ENCODE measurements around the gene CYP2S1.
"Not testable (repeated sequence)": the region's sequence is repeated elsewhere in the genome, so short reads cannot be mapped to it uniquely, and the experiment has no call there.

Gene CYP2S1

GRCh38 chr19:41172297-41173164 is 20.5 kb upstream of the CYP2S1 start:
- H3K36me3 ChIP-seq (ENCODE audit: low read depth) = no peaks in the 10 kb centered on the region
- no peak for ATAC-seq (ENCODE audit: low read depth)
- peaks cover 11% of the 10 kb centered on the region for H3K4me1 ChIP-seq (ENCODE audit: insufficient read depth, poor library complexity, severe bottlenecking)
- H3K27me3 ChIP-seq (ENCODE audit: insufficient read depth, poor library complexity, severe bottlenecking) = no peaks in the 10 kb centered on the region
- no peak overlapping the region for H3K4me3 ChIP-seq (ENCODE audit: severe bottlenecking)
- no peaks in the 10 kb centered on the region for H3K9me3 ChIP-seq (ENCODE audit: severe bottlenecking)
- TF ChIP-seq CTCF (IDR thresholded peaks at IDR 0.05; ENCODE audit: poor library complexity, severe bottlenecking) = no peak
- H3K27ac ChIP-seq (ENCODE audit: poor library complexity, severe bottlenecking) = no peak overlapping the region
- no peak for DNase-seq (ENCODE audit: low spot score)

- DNase-seq (ENCODE audit: low spot score) = no peak
- TF ChIP-seq CTCF (IDR thresholded peaks at IDR 0.05; ENCODE audit: poor library complexity, severe bottlenecking) = no peak
- Histone ChIP-seq H3K4me1 (ENCODE audit: insufficient read depth, poor library complexity, severe bottlenecking) (peaks cover 11% of the 10 kb centered on the region), H3K27me3 (ENCODE audit: insufficient read depth, poor library complexity, severe bottlenecking) (no peaks in the 10 kb centered on the region), H3K9me3 (ENCODE audit: severe bottlenecking) (no peaks in the 10 kb centered on the region), H3K27ac (ENCODE audit: poor library complexity, severe bottlenecking) (no peak overlapping the region), H3K36me3 (ENCODE audit: low read depth) (no peaks in the 10 kb centered on the region), H3K4me3 (ENCODE audit: severe bottlenecking) (no peak overlapping the region)
- no peak for ATAC-seq (ENCODE audit: low read depth)
Measured at GRCh38 chr19:41174297-41174928, 18.6 kb upstream of the CYP2S1 start.

- peak; percentile 91 for ATAC-seq (ENCODE audit: low read depth)
- H3K36me3 ChIP-seq (ENCODE audit: low read depth) = no peaks in the 10 kb centered on the region
- H3K27ac ChIP-seq (ENCODE audit: poor library complexity, severe bottlenecking) = peak overlapping the region; percentile 22
- peaks cover 11% of the 10 kb centered on the region for H3K4me1 ChIP-seq (ENCODE audit: insufficient read depth, poor library complexity, severe bottlenecking)
- no peak for TF ChIP-seq CTCF (IDR thresholded peaks at IDR 0.05; ENCODE audit: poor library complexity, severe bottlenecking)
- no peak overlapping the region for H3K4me3 ChIP-seq (ENCODE audit: severe bottlenecking)
- no peaks in the 10 kb centered on the region for H3K27me3 ChIP-seq (ENCODE audit: insufficient read depth, poor library complexity, severe bottlenecking)
- peak; percentile 77 for DNase-seq (ENCODE audit: low spot score)
- H3K9me3 ChIP-seq (ENCODE audit: severe bottlenecking) = no peaks in the 10 kb centered on the region
Measured at GRCh38 chr19:41175801-41176777, 16.9 kb upstream of the CYP2S1 start.

GRCh38 chr19:41180173-41180572 is 12.8 kb upstream of the CYP2S1 start:
- not testable (repeated sequence) for H3K27ac ChIP-seq (ENCODE audit: poor library complexity, severe bottlenecking); H3K4me3 ChIP-seq (ENCODE audit: severe bottlenecking); ATAC-seq (ENCODE audit: low read depth); H3K9me3 ChIP-seq (ENCODE audit: severe bottlenecking); H3K27me3 ChIP-seq (ENCODE audit: insufficient read depth, poor library complexity, severe bottlenecking); DNase-seq (ENCODE audit: low spot score); H3K36me3 ChIP-seq (ENCODE audit: low read depth)
- H3K4me1 ChIP-seq (ENCODE audit: insufficient read depth, poor library complexity, severe bottlenecking) = peaks cover 11% of the 10 kb centered on the region

All from RWPE2 (cell line).